ENCODE measurements around the gene NXPE4.
"Not testable (repeated sequence)": the region's sequence is repeated elsewhere in the genome, so short reads cannot be mapped to it uniquely, and the experiment has no call there.

The NXPE4 gene

DNA sequence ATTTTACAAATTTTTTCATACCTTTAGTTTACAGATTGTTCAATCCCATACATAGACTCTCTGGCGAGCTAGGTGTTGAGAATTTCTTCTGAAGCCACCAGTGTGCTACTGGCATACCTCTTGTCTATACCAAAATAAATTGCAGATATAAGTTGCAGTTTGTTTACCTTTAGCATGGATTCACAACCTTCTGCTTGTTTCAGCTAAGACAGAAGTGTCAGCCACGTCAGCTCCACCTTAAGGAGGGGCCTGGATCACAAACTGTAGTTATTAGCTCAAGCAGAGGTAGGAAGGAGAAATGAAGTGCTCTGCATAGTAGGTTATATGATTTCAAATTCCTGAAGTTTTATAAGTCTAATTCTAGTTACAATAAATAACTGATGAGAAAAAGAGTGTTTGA, at the start of gene NXPE4:
Gene NXPE4 (minus strand): TSS at position 216 of the 400 bp plus-strand sequence. CDS start 1,027 bp downstream, outside the sequence.
- no peak for DNase-seq (ENCODE audit: low read depth in 2 of 2)

- not testable (repeated sequence) for DNase-seq (ENCODE audit: low read depth in 2 of 2)
Observed at GRCh38 chr11:114639440-114639839, 43.9 kb upstream of the NXPE4 start.

GRCh38 chr11:114631445-114631965, 35.9 kb upstream of the NXPE4 start:
- DNase-seq (ENCODE audit: low read depth in 2 of 2): not testable (repeated sequence)

GRCh38 chr11:114625294-114625693, 29.7 kb upstream of the NXPE4 start:
- no peak for DNase-seq (ENCODE audit: low read depth in 2 of 2)

DNA sequence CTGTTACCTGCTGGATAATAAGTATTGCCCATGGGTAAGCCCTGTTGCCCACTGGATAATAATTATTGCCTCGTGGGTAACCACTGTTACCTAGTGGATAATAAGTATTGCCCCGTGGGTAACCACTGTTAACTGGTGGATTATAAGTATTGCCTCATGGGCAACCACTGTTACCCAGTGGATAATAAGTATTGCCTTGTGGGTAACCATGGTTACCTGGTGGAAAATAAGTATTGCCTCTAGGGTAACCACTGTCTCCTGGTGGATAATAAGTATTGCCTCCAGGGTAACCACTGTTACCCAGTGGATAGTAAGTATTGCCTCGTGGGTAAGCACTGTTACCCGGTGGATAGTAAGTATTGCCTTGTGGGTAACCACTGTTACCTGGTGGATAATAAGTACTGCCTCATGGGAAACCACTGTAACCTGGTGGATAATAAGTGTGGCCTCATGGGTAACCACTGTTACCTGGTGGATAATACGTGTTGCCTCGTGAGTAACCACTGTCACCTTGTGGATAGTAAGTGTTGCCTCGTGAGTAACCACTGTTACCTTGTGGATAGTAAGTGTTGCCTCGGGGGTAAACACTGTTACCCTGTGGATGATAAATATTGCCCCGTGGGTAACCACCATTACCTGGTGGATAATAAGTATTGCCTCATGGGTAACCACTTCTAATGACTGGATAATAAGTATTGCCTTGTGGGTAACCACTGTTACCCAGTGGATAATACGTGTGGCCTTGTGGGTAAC, 29.0 kb upstream of the NXPE4 start:
- no peak for DNase-seq (ENCODE audit: low read depth in 2 of 2)

DNA sequence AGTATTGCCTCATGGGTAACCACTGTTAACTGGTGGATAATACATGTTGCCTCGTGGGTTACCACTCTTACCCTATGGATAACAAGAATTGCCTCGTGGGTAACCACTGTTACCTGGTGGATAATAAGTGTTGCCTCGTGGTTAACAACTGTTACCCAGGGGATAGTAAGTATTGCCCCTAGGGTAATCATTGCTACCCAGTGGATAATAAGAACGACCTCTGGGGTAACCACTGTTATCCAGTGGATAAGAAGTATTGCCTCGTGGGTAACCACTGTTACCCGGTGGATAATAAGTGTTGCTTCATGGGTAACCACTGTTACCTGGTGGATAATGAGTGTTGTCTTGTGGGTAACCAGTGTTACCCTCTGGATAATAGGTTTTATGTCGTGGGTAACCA, 28.1 kb upstream of the NXPE4 start:
- no peak for DNase-seq (ENCODE audit: low read depth in 2 of 2)

DNA sequence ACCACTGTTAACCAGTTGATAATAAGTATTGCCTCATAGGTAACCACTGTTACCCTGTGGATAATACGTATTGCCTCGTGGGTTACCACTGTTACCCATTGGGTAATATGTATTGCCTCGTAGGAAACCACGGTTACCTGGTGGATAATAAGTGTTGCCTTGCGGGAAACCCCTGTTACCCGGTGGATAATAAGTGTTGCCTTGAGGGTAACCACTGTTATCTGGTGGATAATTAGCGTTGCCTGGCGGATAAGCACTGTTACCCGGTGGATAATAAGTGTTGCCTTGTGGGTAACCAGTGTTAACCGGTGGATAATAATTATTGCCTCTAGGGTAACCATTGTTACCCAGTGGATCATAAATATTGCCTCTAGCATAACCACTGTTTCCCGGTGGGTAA, 27.3 kb upstream of the NXPE4 start:
- no peak for DNase-seq (ENCODE audit: low read depth in 2 of 2)

DNA sequence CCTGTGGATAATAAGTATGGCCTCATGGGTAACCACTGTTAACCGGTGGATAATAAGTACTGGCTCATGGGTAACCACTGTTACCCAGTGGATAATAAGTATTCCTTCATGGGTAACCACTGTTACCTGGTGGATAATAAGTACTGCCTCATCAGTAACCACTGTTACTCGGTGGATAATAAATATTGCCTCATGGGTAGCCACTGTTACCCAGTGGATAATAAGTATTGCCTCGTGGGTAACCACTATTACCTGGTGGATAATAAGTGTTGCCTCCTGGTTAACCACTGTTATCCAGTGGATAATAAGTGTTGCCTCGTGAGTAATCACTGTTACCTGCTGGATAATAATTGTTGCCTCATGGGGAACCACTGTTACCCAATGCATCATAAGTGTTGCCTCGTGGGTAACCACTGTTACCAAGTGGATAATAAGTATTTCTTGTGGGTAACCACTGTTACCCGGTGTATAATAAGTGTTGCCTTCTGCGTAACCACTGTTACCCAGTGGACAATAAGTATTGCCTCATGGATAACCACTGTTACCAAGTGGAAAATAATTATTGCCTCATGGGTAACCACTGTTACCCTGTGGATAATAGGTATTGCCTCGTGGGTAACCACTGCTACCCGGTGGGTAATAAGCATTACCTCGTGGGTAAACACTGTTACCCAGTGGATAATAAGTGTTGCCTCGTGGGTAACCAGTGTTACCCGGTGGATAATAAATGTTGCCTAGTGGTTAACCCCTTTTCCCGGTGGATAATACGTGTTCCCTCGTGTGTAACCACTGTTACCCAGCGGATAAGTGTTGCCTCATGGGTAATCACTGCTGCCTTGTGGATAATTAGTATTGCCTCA, 26.6 kb upstream of the NXPE4 start:
- no peak for DNase-seq (ENCODE audit: low read depth in 2 of 2)

DNA sequence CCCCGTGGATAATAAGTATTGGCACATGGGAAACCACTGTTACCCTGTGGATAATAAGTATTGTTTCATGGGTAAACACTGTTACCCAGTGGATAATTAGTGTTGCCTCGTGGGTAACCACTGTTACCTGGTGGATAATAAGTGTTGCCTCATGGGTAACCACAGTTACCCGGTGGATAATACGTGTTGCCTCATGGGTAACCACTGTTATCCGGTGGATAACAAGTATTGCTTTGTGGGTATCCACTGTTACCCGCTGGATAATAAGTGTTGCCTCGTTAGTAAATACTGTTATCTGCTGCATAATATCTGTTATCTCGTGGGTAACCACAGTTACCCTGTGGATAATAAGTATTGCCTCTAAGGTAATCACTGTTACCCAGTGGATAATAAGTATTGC, 25.5 kb upstream of the NXPE4 start:
- DNase-seq (ENCODE audit: low read depth in 2 of 2): no peak

DNA sequence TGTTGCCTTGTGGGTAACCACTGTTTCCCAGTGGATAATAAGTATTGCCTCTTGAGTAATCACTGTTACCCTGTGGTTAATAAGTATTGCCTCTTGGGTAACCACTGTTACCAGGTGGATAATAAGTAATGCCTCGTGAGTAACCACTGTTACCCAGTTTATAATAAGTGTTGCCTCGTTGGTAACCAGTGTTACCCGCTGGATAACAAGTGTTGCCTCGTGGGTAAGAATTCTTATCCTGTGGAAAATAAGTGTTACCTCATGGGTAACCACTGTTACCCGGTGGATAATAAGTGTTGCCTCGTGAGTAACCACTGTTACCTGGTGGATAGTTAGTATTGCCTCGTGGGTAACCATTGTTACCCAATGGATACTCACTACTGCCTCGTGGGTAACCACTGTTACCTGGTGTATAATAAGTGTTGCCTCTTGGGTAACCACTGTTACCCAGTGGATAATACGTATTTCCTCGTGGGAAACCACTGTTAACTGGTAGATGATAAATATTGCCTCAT, 24.1 kb upstream of the NXPE4 start:
- DNase-seq (ENCODE audit: low read depth in 2 of 2): no peak

GRCh38 chr11:114618139-114618538, 22.6 kb upstream of the NXPE4 start:
- no peak for DNase-seq (ENCODE audit: low read depth in 2 of 2)

- no peak for DNase-seq (ENCODE audit: low read depth in 2 of 2)
Observed at GRCh38 chr11:114617157-114618124, 21.9 kb upstream of the NXPE4 start.

DNA sequence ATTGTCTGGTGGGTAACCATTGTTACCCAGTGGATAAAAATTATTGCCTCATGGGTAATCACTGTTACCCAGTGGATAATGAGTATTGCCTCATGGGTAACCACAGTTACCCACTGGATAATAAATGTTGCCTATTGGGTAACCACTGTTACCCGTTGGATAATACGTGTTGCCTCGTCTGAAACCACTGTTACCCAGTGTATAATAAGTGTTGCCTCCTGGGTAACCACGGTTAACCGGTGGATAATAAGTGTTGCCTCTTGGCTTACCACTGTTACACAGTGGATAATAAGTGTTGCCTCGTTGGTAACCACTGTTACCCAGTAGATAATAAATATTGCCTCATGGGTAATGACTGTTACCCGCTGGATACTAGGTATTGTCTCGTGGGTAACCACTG, 20.9 kb upstream of the NXPE4 start:
- no peak for DNase-seq (ENCODE audit: low read depth in 2 of 2)

DNA sequence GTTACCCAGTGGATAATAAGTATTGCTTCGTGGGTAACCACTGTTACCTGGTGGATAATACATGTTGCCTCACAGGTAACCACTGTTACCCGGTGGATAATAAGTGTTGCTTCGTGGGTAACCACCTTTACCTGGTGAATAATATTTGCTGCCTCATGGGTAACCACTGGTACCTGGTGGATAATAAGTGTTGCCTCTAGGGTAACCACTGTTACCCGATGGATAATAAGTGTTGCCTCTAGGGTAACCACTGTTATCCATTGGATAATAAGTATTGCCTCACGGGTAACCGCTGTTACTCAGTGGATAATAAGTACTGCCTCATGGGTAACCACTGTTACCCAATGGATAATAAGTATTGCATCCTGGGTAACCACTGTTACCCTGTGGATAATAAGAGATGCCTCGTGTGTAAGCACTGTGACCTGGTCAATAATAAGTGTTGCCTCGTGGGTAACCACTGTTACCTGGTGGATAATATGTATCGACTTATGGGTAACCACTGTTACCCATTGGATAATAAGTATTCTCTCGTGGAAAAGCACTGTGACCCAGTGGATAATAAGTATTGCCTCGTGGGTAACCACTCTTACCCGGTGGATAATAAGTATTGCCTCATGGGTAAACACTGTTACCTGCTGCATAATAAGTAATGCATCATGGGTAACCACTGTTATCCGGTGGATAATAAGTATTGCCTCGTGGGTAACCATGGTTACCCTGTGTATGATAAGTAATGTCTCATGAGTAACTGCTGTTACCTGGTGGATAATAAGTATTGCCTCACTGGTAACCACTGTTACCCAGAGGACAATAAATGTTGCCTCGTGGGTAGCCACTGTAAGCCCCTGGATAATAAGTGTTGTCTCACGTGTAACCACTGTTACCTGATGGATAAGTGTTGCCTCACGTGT, 20.1 kb upstream of the NXPE4 start:
- no peak for DNase-seq (ENCODE audit: low read depth in 2 of 2)

- DNase-seq (ENCODE audit: low read depth in 2 of 2): no peak
Observed at GRCh38 chr11:114614127-114614720, 18.6 kb upstream of the NXPE4 start.

GRCh38 chr11:114613094-114613493, 17.5 kb upstream of the NXPE4 start:
- DNase-seq (ENCODE audit: low read depth in 2 of 2): not testable (repeated sequence)

DNA sequence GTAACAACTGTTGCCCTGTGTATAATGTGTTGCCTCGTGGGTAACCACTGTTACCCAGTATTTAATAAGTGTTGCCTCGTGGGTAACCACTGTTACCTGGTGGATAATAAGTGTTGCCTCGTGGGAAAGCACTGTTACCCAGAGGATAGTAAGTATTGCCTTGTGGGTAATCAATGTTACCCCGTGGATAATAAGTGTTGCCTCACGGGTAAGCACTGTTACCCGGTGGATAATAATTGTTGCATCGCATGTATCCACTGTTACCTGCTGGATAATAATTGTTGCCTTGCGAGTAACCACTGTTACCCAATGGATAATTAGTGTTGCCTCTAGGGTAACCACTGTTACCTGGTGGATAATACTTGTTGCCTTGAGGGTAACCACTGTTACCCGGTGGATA, 17.1 kb upstream of the NXPE4 start:
- no peak for DNase-seq (ENCODE audit: low read depth in 2 of 2)

GRCh38 chr11:114612199-114612598, 16.6 kb upstream of the NXPE4 start:
- DNase-seq (ENCODE audit: low read depth in 2 of 2): not testable (repeated sequence)

- DNase-seq (ENCODE audit: low read depth in 2 of 2): no peak
Observed at GRCh38 chr11:114610984-114611944, 15.7 kb upstream of the NXPE4 start.
